GM21737 (cell line): Measurements from ENCODE around the gene ISYNA1.

ENCODE experiments used
- ATAC-seq: cut with Tn5 transposase; IDR thresholded peaks from one replicate; pipeline ENCODE4 v1.9.1; 2021; ENCODE audit warnings: mild to moderate bottlenecking, moderate library complexity; ENCODE audit not compliant: unreplicated experiment

Gene ISYNA1

GRCh38 chr19:18445262-18445948 is 7.5 kb upstream of the ISYNA1 start:
- no peak for ATAC-seq

GRCh38 chr19:18444513-18444912 is 6.6 kb upstream of the ISYNA1 start:
- no peak for ATAC-seq

GRCh38 chr19:18443831-18444230 is 5.9 kb upstream of the ISYNA1 start:
- no peak for ATAC-seq

DNA sequence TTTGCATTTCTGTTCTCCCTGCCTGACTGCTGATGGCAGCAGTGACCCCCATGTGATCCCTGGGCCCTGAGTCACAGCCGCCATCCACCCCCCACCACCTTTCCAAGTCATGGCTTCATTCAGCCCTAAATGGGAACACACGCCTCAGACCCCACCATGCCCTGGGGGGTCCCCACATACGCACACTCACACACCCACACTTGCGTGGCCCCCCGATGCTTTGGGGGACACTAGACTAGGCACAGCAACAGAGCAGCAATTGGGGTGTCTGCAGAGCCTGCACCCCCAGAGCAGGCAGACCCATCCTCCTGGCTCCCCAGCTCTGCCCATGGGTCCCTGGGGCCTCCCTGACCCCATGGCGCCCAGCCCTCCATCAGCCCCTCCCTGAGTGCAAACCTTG is 5.5 kb upstream of the ISYNA1 start:
- no peak for ATAC-seq

- ATAC-seq = no peak
Observed at GRCh38 chr19:18442941-18443340, 5.0 kb upstream of the ISYNA1 start.

GRCh38 chr19:18441804-18442788 is 4.2 kb upstream of the ISYNA1 start:
- ATAC-seq = no peak

GRCh38 chr19:18440936-18441803 is 3.2 kb upstream of the ISYNA1 start:
- no peak for ATAC-seq

DNA sequence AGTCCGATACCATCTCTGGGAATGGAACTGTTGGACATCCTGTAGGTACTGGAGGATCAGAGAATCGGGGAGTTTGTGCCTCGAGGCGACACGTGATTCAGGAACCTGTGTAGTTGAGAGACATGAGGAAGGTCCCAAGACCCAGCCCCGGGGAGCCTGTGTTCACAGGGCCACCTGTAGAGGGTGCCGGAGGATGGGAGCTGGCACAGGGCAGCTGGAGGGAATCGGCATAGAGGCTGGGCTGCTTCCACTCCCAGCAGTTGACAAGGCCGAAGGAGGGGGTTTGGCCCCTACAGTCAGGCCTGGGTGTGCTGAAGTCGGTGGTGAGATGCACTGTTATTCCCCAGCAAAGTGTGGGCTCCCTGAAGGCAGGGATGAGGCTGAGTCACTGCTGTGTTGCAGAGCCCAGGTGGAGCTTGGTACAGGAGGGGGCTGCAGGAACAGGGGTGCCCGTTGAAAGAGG is 2.5 kb upstream of the ISYNA1 start:
- ATAC-seq = no peak

GRCh38 chr19:18439910-18440237 is 1.9 kb upstream of the ISYNA1 start:
- no peak for ATAC-seq

- ATAC-seq = no peak
Observed at GRCh38 chr19:18439025-18439909, 1.3 kb upstream of the ISYNA1 start.

- no peak for ATAC-seq
Observed at GRCh38 chr19:18438331-18439024, 545 bp upstream of the ISYNA1 start.

- ATAC-seq = peak; percentile 44
Observed at GRCh38 chr19:18436671-18437490, 1.1 kb downstream of the ISYNA1 start.

- ATAC-seq = no peak
Observed at GRCh38 chr19:18435842-18436670, 1.9 kb downstream of the ISYNA1 start.

DNA sequence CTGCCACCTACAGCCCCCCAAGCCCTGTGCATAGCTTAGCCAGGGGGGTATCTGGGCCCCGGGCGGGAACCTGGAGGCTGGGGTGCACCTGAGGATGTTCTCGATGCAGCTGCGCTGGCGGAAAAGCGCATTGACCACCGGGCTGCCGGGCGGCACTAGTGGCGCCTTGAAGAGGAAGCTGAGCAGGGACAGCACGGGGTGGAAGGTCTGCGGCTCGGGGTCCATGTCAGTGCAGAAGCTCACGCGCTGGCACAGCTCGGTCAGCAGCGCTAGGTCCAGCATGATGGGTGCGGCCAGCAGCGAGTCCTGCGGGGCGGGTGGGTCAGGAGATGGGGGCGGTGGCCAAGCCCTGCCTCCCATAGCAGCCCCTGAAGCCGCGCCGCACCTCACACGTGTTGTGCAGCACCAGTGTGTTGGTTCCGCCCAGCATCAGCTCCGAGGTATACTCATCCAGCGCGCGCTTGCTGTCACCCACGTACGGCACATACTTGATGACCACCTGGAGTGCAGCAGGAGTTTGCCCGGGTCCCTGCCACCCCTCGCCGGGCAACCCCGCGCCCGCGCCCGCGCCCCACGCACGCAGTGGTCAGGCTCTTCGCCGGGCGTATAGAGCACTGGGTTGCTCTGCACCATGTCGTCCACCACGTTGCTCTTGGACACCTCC is 2.6 kb downstream of the ISYNA1 start:
- ATAC-seq = no peak

- ATAC-seq = no peak
Observed at GRCh38 chr19:18434411-18435175, 3.3 kb downstream of the ISYNA1 start.

GRCh38 chr19:18433735-18434398 is 4.1 kb downstream of the ISYNA1 start:
- ATAC-seq = no peak
